HepG2 (cell line): ENCODE data around the gene ACADVL. TPM values are rescaled to one million over a fixed set of nuclear protein-coding genes. Genes with fewer than 3 reads are reported as not detected.
A peak's percentile ranks its signal among the peaks of the same experiment; 100 is the strongest.

Experiments
- AGO1 ChIP-seq: fragments of 200-400 bp; formaldehyde crosslinking; IDR thresholded peaks from 2 replicates; pipeline ENCODE4 v1.6.1; 2017; ENCODE audit warnings: mild to moderate bottlenecking, low read depth, low read length, moderate library complexity; ENCODE audit not compliant: poor library complexity, severe bottlenecking
- BRCA1 ChIP-seq: sonication (generic); formaldehyde crosslinking; IDR thresholded peaks from 2 replicates; pipeline ENCODE4 v1.4.0; 2020; ENCODE audit warnings: missing genetic modification reagents
- ELF1 ChIP-seq: sonication (generic); formaldehyde crosslinking; IDR thresholded peaks from 2 replicates; pipeline ENCODE4 v1.4.0; 2020; ENCODE audit warnings: missing genetic modification reagents
- FIP1L1 ChIP-seq: fragments of 200-400 bp; formaldehyde crosslinking; IDR thresholded peaks from 2 replicates; pipeline ENCODE4 v1.6.1; 2018; ENCODE audit warnings: low read depth, mild to moderate bottlenecking, low read length, moderate library complexity, borderline replicate concordance; ENCODE audit not compliant: insufficient read depth
- JDP2 ChIP-seq: sonication (generic); formaldehyde crosslinking; IDR thresholded peaks from 2 replicates; pipeline ENCODE4 v1.8.1; 2022; ENCODE audit warnings: missing genetic modification reagents, borderline replicate concordance
- KLF15 ChIP-seq: sonication (generic); formaldehyde crosslinking; IDR thresholded peaks from 2 replicates; pipeline ENCODE4 v1.8.1; 2023; ENCODE audit warnings: borderline replicate concordance, mild to moderate bottlenecking, inconsistent platforms, missing genetic modification reagents, mixed read lengths
- MYC ChIP-seq: sonication (generic); formaldehyde crosslinking; IDR thresholded peaks from 2 replicates; pipeline ENCODE4 v1.9.0; 2021; ENCODE audit warnings: missing genetic modification reagents, borderline replicate concordance
- PHF21A ChIP-seq: sonication (generic); formaldehyde crosslinking; IDR thresholded peaks from 2 replicates; pipeline ENCODE4 v1.5.0; 2020; ENCODE audit warnings: mild to moderate bottlenecking, missing genetic modification reagents
- SOX6 ChIP-seq, 2 experiments: fragments of 450-650 bp in 1 of 2; sonication (generic) in 1 of 2; formaldehyde crosslinking in 1 of 2; IDR thresholded peaks; 2 replicates each; pipeline versions ENCODE4 v1.4.0 to v1.6.1; 2017 to 2020; ENCODE audit warnings: antibody characterized with exemption in 1 of 2, mild to moderate bottlenecking in 1 of 2, missing genetic modification reagents in 1 of 2
- SRSF9 ChIP-seq: fragments of 200-400 bp; formaldehyde crosslinking; IDR thresholded peaks from 2 replicates; pipeline ENCODE4 v1.6.1; 2018; ENCODE audit warnings: borderline replicate concordance, mild to moderate bottlenecking, low read depth, low read length; ENCODE audit not compliant: insufficient read depth, poor library complexity, severe bottlenecking
- TBX2 ChIP-seq: sonication (generic); formaldehyde crosslinking; IDR thresholded peaks from 2 replicates; pipeline ENCODE4 v1.5.0; 2020; ENCODE audit warnings: missing genetic modification reagents, mild to moderate bottlenecking, borderline replicate concordance
- XRCC5 ChIP-seq: fragments of 200-400 bp; formaldehyde crosslinking; optimal IDR thresholded peaks from 2 replicates; pipeline ENCODE3; 2017; ENCODE audit warnings: mild to moderate bottlenecking, low read length
- ZFP41 ChIP-seq: sonication (generic); formaldehyde crosslinking; IDR thresholded peaks from 2 replicates; pipeline ENCODE4 v1.4.0; 2020; ENCODE audit warnings: mild to moderate bottlenecking, missing genetic modification reagents, borderline replicate concordance
- ZNF280D ChIP-seq: sonication (generic); formaldehyde crosslinking; IDR thresholded peaks from 2 replicates; pipeline ENCODE4 v1.5.1; 2020; ENCODE audit warnings: mild to moderate bottlenecking, missing genetic modification reagents
- ZNF441 ChIP-seq: sonication (generic); formaldehyde crosslinking; IDR thresholded peaks from 2 replicates; pipeline ENCODE4 v1.7.0; 2021; ENCODE audit warnings: missing genetic modification reagents, borderline replicate concordance
- ZNF747 ChIP-seq: sonication (generic); formaldehyde crosslinking; IDR thresholded peaks from 2 replicates; pipeline ENCODE4 v1.8.1; 2023; ENCODE audit warnings: missing genetic modification reagents, mild to moderate bottlenecking, borderline replicate concordance
- ZSCAN31 ChIP-seq: sonication (generic); formaldehyde crosslinking; IDR thresholded peaks from 2 replicates; pipeline ENCODE4 v1.5.0; 2020; ENCODE audit warnings: low read depth, mild to moderate bottlenecking, missing genetic modification reagents
- polyA plus RNA-seq, 8 experiments: library from polyadenylated mRNA; depleted of rRNA in 3 of 8; stranded (reverse) in 7 of 8; unstranded in 1 of 8; fragments of >200 nt; fragmentation: Illumina TruSeq in 4 of 8; extraction: Trizol in 4 of 8; gene quantifications; 2 replicates each; pipeline versions ENCODE4 v1.2.1 to v1.2.3, GENCODE V29; 2011 to 2016; ENCODE audit warnings: low read depth in 4 of 8, missing spikeins in 1 of 8, mixed read lengths in 1 of 8; ENCODE audit not compliant: insufficient read depth in 1 of 8
- total RNA-seq, 5 experiments: library from RNA; depleted of rRNA; stranded (reverse); fragments of >200 nt; fragmentation: Illumina TruSeq; extraction: Trizol; gene quantifications; 2 replicates each; pipeline ENCODE4 v1.2.3, GENCODE V29; 2016; ENCODE audit warnings: low read depth in 1 of 5
- TF ChIP-seq, protein P1 (sequence below): sonication (generic); formaldehyde crosslinking; IDR thresholded peaks from 2 replicates; pipeline ENCODE4 v1.5.0; 2020; ENCODE audit warnings: mild to moderate bottlenecking, missing genetic modification reagents
- TF ChIP-seq, protein P2 (sequence below): sonication (generic); formaldehyde crosslinking; IDR thresholded peaks from 2 replicates; pipeline ENCODE4 v1.5.1; 2020; ENCODE audit warnings: mild to moderate bottlenecking, missing genetic modification reagents, moderate library complexity

Gene ACADVL
- total and polyA plus RNA-seq, 2 of the 13 experiments (the other 11 are each of a cell fraction or from before 2014, with no cell fraction given): 219 to 412 TPM

GRCh38 chr17:7177954-7178477 is 41.7 kb upstream of the ACADVL start (continued):
- TF ChIP-seq ZNF280D (CRISPR knock-in tag) (no peak), JDP2 (CRISPR knock-in tag) (no peak), KLF15 (CRISPR knock-in tag) (no peak), ZNF747 (CRISPR knock-in tag) (no peak), AGO1 (no peak), MYC (peak; percentile 16; the same call in 1 of the 2 replicates), BRCA1 (no peak), SOX6 (IDR thresholded peaks at IDR 0.05) (no peak), SOX6 (CRISPR knock-in tag; IDR thresholded peaks at IDR 0.05) (no peak; the same call in 1 of the 2 replicates), ZNF441 (CRISPR knock-in tag) (0 out of 2 replicates have a peak, but pooled peaks have one; percentile 40), TBX2 (CRISPR knock-in tag) (peak; percentile 45; the same call in 1 of the 2 replicates), XRCC5 (no peak), ZFP41 (CRISPR knock-in tag) (no peak; the same call in 1 of the 2 replicates), ELF1 (no peak), PHF21A (no peak), ZSCAN31 (CRISPR knock-in tag) (no peak), SRSF9 (no peak), FIP1L1 (no peak)
- TF ChIP-seq, protein P1, sequence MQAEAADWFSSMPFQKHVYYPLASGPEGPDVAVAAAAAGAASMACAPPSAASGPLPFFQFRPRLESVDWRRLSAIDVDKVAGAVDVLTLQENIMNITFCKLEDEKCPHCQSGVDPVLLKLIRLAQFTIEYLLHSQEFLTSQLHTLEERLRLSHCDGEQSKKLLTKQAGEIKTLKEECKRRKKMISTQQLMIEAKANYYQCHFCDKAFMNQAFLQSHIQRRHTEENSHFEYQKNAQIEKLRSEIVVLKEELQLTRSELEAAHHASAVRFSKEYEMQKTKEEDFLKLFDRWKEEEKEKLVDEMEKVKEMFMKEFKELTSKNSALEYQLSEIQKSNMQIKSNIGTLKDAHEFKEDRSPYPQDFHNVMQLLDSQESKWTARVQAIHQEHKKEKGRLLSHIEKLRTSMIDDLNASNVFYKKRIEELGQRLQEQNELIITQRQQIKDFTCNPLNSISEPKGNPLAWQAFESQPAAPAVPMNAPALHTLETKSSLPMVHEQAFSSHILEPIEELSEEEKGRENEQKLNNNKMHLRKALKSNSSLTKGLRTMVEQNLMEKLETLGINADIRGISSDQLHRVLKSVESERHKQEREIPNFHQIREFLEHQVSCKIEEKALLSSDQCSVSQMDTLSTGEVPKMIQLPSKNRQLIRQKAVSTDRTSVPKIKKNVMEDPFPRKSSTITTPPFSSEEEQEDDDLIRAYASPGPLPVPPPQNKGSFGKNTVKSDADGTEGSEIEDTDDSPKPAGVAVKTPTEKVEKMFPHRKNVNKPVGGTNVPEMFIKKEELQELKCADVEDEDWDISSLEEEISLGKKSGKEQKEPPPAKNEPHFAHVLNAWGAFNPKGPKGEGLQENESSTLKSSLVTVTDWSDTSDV (CRISPR knock-in tag): 0 out of 2 replicates have a peak, but pooled peaks have one; percentile 25
- TF ChIP-seq, protein P2, sequence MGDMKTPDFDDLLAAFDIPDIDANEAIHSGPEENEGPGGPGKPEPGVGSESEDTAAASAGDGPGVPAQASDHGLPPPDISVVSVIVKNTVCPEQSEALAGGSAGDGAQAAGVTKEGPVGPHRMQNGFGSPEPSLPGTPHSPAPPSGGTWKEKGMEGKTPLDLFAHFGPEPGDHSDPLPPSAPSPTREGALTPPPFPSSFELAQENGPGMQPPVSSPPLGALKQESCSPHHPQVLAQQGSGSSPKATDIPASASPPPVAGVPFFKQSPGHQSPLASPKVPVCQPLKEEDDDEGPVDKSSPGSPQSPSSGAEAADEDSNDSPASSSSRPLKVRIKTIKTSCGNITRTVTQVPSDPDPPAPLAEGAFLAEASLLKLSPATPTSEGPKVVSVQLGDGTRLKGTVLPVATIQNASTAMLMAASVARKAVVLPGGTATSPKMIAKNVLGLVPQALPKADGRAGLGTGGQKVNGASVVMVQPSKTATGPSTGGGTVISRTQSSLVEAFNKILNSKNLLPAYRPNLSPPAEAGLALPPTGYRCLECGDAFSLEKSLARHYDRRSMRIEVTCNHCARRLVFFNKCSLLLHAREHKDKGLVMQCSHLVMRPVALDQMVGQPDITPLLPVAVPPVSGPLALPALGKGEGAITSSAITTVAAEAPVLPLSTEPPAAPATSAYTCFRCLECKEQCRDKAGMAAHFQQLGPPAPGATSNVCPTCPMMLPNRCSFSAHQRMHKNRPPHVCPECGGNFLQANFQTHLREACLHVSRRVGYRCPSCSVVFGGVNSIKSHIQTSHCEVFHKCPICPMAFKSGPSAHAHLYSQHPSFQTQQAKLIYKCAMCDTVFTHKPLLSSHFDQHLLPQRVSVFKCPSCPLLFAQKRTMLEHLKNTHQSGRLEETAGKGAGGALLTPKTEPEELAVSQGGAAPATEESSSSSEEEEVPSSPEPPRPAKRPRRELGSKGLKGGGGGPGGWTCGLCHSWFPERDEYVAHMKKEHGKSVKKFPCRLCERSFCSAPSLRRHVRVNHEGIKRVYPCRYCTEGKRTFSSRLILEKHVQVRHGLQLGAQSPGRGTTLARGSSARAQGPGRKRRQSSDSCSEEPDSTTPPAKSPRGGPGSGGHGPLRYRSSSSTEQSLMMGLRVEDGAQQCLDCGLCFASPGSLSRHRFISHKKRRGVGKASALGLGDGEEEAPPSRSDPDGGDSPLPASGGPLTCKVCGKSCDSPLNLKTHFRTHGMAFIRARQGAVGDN (CRISPR knock-in tag): peak; percentile 63
